CD14-positive monocyte (primary cell): ENCODE data around the gene EDC3. TPM values are rescaled to one million over a fixed set of nuclear protein-coding genes. Genes with fewer than 3 reads are reported as not detected.

Source experiments
- DNase-seq, 3 donors: peaks; one replicate each; pipeline ENCODE4 v3.0.0-alpha.2; 2011 to 2022
- H2AFZ ChIP-seq: 2 replicates; pipeline ENCODE4 v1.6.0; 2012; ENCODE audit warnings: mild to moderate bottlenecking, low read depth, low read length, inconsistent platforms; ENCODE audit not compliant: insufficient read depth, poor library complexity, severe bottlenecking
- H3K27ac ChIP-seq, 2 donors: 1 replicate in 1 of 2; 2 replicates in 1 of 2; pipeline ENCODE4 v1.5.1; 2012 to 2013; ENCODE audit warnings: low read length in 2 of 2, control low read depth in 1 of 2, inconsistent platforms in 1 of 2, low read depth in 1 of 2, mild to moderate bottlenecking in 1 of 2
- H3K27me3 ChIP-seq, 2 donors: one replicate each; pipeline versions ENCODE4 v1.6.0 to v1.6.1; 2011 to 2013; ENCODE audit warnings: low read length in 2 of 2; ENCODE audit not compliant: control insufficient read depth in 2 of 2, insufficient read depth in 2 of 2
- H3K36me3 ChIP-seq, 2 donors: replicated peaks in 1 of 2; 1 replicate in 1 of 2; 2 replicates in 1 of 2; pipeline versions ENCODE4 v1.5.1 to v1.6.1; 2012 to 2013; ENCODE audit warnings: low read length in 2 of 2, control low read depth in 1 of 2, inconsistent platforms in 1 of 2, mild to moderate bottlenecking in 1 of 2; ENCODE audit not compliant: insufficient read depth in 2 of 2, control insufficient read depth in 1 of 2
- H3K4me1 ChIP-seq, 2 donors: 1 replicate in 1 of 2; 2 replicates in 1 of 2; pipeline versions ENCODE4 v1.5.1 to v1.6.1; 2012 to 2013; ENCODE audit warnings: low read length in 2 of 2, control low read depth in 1 of 2, inconsistent platforms in 1 of 2, mild to moderate bottlenecking in 1 of 2, moderate library complexity in 1 of 2; ENCODE audit not compliant: insufficient read depth in 2 of 2, control insufficient read depth in 1 of 2
- H3K4me2 ChIP-seq: replicated peaks from 2 replicates; pipeline ENCODE3; 2012; ENCODE audit warnings: low read length, moderate library complexity, mild to moderate bottlenecking; ENCODE audit not compliant: poor library complexity, severe bottlenecking; ENCODE audit errors: extremely low read depth
- H3K4me3 ChIP-seq, 3 experiments: fragments of 200-600 bp in 1 of 3; sonication (generic) in 1 of 3; replicated peaks in 1 of 3; 1 replicate in 2 of 3; 2 replicates in 1 of 3; pipeline ENCODE4 v1.5.1; 2011 to 2013; ENCODE audit warnings: low read length in 3 of 3, mild to moderate bottlenecking in 3 of 3, control low read depth in 2 of 3, low read depth in 2 of 3, inconsistent platforms in 1 of 3, moderate library complexity in 1 of 3
- H3K79me2 ChIP-seq: 2 replicates; pipeline ENCODE4 v1.6.0; 2012; ENCODE audit warnings: mild to moderate bottlenecking, control low read depth, inconsistent platforms, low read length, moderate library complexity; ENCODE audit not compliant: insufficient read depth
- H3K9ac ChIP-seq: 2 replicates; pipeline ENCODE4 v1.6.0; 2017; ENCODE audit warnings: low read length, mild to moderate bottlenecking; ENCODE audit not compliant: insufficient read depth, poor library complexity, severe bottlenecking
- H3K9me3 ChIP-seq, 2 donors: replicated peaks in 1 of 2; 1 replicate in 1 of 2; 2 replicates in 1 of 2; pipeline versions ENCODE4 v1.5.1 to v1.6.1; 2012 to 2013; ENCODE audit warnings: low read length in 2 of 2, control low read depth in 1 of 2; ENCODE audit not compliant: control insufficient read depth in 1 of 2, insufficient read depth in 1 of 2
- H4K20me1 ChIP-seq: 2 replicates; pipeline ENCODE4 v1.6.0; 2012; ENCODE audit warnings: mild to moderate bottlenecking, low read length, control low read depth, moderate library complexity; ENCODE audit not compliant: insufficient read depth
- H3K27ac Mint-ChIP-seq, 7 donors: one replicate each; pipeline ENCODE4 v1.8.0; 2020; ENCODE audit warnings: mild to moderate bottlenecking in 7 of 7, mixed read lengths in 7 of 7, moderate library complexity in 6 of 7, inconsistent platforms in 2 of 7
- H3K27me3 Mint-ChIP-seq, 3 donors: one replicate each; pipeline ENCODE4 v1.8.0; 2021 to 2022; ENCODE audit warnings: low read depth in 3 of 3, mild to moderate bottlenecking in 3 of 3, mixed read lengths in 3 of 3, moderate library complexity in 3 of 3, inconsistent platforms in 1 of 3
- H3K36me3 Mint-ChIP-seq, 2 donors: one replicate each; pipeline ENCODE4 v1.8.0; 2020; ENCODE audit warnings: mixed read lengths in 2 of 2, inconsistent platforms in 1 of 2, mild to moderate bottlenecking in 1 of 2
- H3K4me1 Mint-ChIP-seq: one replicate; pipeline ENCODE4 v1.8.0; 2020; ENCODE audit warnings: mild to moderate bottlenecking, mixed read lengths
- H3K4me3 Mint-ChIP-seq, 2 donors: one replicate each; pipeline ENCODE4 v1.8.0; 2020; ENCODE audit warnings: mild to moderate bottlenecking in 2 of 2, mixed read lengths in 2 of 2, moderate library complexity in 1 of 2
- H3K9me3 Mint-ChIP-seq, 7 donors: one replicate each; pipeline ENCODE4 v1.8.0; 2020 to 2022; ENCODE audit warnings: mixed read lengths in 7 of 7, mild to moderate bottlenecking in 6 of 7, moderate library complexity in 6 of 7, inconsistent platforms in 2 of 7
- CTCF ChIP-seq: fragments of 200-600 bp; IDR thresholded peaks from one replicate; pipeline ENCODE4 v1.8.0; 2022; ENCODE audit warnings: antibody characterized with exemption, mild to moderate bottlenecking
- WGBS: methylation state at CpG from one replicate; pipeline ENCODE4 v1.1.5; 2013; ENCODE audit warnings: missing lambda C conversion rate; ENCODE audit not compliant: insufficient coverage; 5-methylcytosine and 5-hydroxymethylcytosine counted together
- intact Hi-C, 2 donors: fragments of 100-400 bp; cut with micrococcal nuclease; formaldehyde crosslinking; loops; one replicate each; pipeline versions ENCODE4 v1.15.0 to v1.15.1; 2023
- polyA plus RNA-seq, 3 donors: library from polyadenylated mRNA; depleted of rRNA in 1 of 3; unstranded in 2 of 3; stranded (reverse) in 1 of 3; fragments of 300-500 nt in 2 of 3; fragments of >200 nt in 1 of 3; fragmentation: Illumina TruSeq in 2 of 3; gene quantifications; 1 replicate in 2 of 3; 2 replicates in 1 of 3; pipeline ENCODE4 v1.2.3, GENCODE V29; 2012 to 2021

EDC3 gene
- polyA plus RNA-seq, 3 donors, result 10.0 to 14.9 (median 10.5) TPM

GRCh38 chr15:74635228-74635627 lies 60.6 kb downstream of the EDC3 start:
- Mint-ChIP-seq H3K9me3 (no peaks in the 10 kb centered on the region), H3K4me3 (no peak overlapping the region), H3K27ac (no peak overlapping the region), H3K27me3 (peaks cover 0 to 2% (median 0%) of the 10 kb centered on the region in 3 donors), H3K4me1 (no peaks in the 10 kb centered on the region), H3K36me3 (peaks cover 80 to 95% of the 10 kb centered on the region in 2 donors)
- Histone ChIP-seq H3K9ac (no peak overlapping the region), H3K4me1 (no peaks in the 10 kb centered on the region), H2AFZ (no peak overlapping the region), H3K4me2 (no peak overlapping the region), H3K4me3 (no peak overlapping the region), H3K9me3 (no peaks in the 10 kb centered on the region), H3K27ac (no peak overlapping the region), H4K20me1 (peaks cover 57% of the 10 kb centered on the region), H3K27me3 (no peaks in the 10 kb centered on the region), H3K79me2 (no peaks in the 10 kb centered on the region), H3K36me3 (peaks cover 95 to 100% of the 10 kb centered on the region in 2 donors)
- DNase-seq, result peak; percentile 59 to 71 (median 69)
- intact Hi-C loops, result loop anchor here (1.0 to 10.0 kb wide), 3 partner anchors 134 to 170 kb away; no protein-coding TSS in a partner anchor
- WGBS, result 86% methylated on average over 1 of the region's 5 CpGs
- TF ChIP-seq CTCF, result peak; percentile 97

GRCh38 chr15:74633781-74634180 lies 62.0 kb downstream of the EDC3 start:
- no peaks in the 10 kb centered on the region for H3K9me3 ChIP-seq
- no peaks in the 10 kb centered on the region for H3K27me3 ChIP-seq
- H3K36me3 Mint-ChIP-seq, result peaks cover 80 to 95% of the 10 kb centered on the region in 2 donors
- intact Hi-C loops, result loop anchor here (2.0 to 10.0 kb wide), 3 partner anchors 137 to 261 kb away; no protein-coding TSS in a partner anchor
- peaks cover 93 to 100% of the 10 kb centered on the region in 2 donors for H3K36me3 ChIP-seq
- no peak overlapping the region for H3K4me3 Mint-ChIP-seq
- DNase-seq, result no peak
- H3K79me2 ChIP-seq, result no peaks in the 10 kb centered on the region
- H2AFZ ChIP-seq, result no peak overlapping the region
- H3K27ac Mint-ChIP-seq, result peak overlapping the region in 1 of 7 donors; percentile 59
- H3K27ac ChIP-seq, result no peak overlapping the region
- H3K4me1 ChIP-seq, result no peaks in the 10 kb centered on the region
- peaks cover 72% of the 10 kb centered on the region for H4K20me1 ChIP-seq
- peaks cover 0 to 2% (median 0%) of the 10 kb centered on the region in 3 donors for H3K27me3 Mint-ChIP-seq
- TF ChIP-seq CTCF, result no peak
- no peak overlapping the region for H3K4me2 ChIP-seq
- H3K9ac ChIP-seq, result no peak overlapping the region
- no peaks in the 10 kb centered on the region for H3K4me1 Mint-ChIP-seq
- WGBS, result 87% methylated on average over 2 of the region's 2 CpGs
- H3K9me3 Mint-ChIP-seq, result no peaks in the 10 kb centered on the region
- H3K4me3 ChIP-seq, result no peak overlapping the region
